ENCODE results near the gene IGFBP4.

- no peak for TF ChIP-seq CTCF (conservative IDR thresholded peaks at IDR 0.05; ENCODE audit: low read depth, low read length)
- TF ChIP-seq SMC3 (IDR thresholded peaks at IDR 0.05; ENCODE audit: low read depth, low read length), result no peak
- TF ChIP-seq RCOR1 (IDR thresholded peaks at IDR 0.05; ENCODE audit: insufficient replicate concordance, low read length), result no peak
- TF ChIP-seq ELK1 (IDR thresholded peaks at IDR 0.05; ENCODE audit: borderline replicate concordance, low read depth, low read length), result no peak
- no peak for TF ChIP-seq POLR2A (IDR thresholded peaks at IDR 0.05; ENCODE audit: low read depth, low read length)
- TF ChIP-seq MXI1 (IDR thresholded peaks at IDR 0.05; ENCODE audit: borderline replicate concordance, low read depth, low read length), result no peak
- no peak for TF ChIP-seq CEBPB (IDR thresholded peaks at IDR 0.05; ENCODE audit: low read depth, low read length)
- no peak for TF ChIP-seq MAZ (IDR thresholded peaks at IDR 0.05; ENCODE audit: borderline replicate concordance, low read depth, low read length)
These were observed 11.4 kb downstream of the IGFBP4 start for GRCh38 chr17:40454613-40454995.
